HPDE6-E6E7 (cell line): Measurements from ENCODE around the gene RETN.
A peak's percentile ranks its signal among the peaks of the same experiment; 100 is the strongest.

Experiments used
- DNase-seq: peaks from one replicate; pipeline ENCODE4 v3.0.0; 2011; ENCODE audit warnings: missing footprints; ENCODE audit errors: extremely low spot score

The RETN gene

GRCh38 chr19:7668842-7669241 is at the start of gene RETN:
Gene RETN (plus strand): TSS chr19:7669049. CDS start chr19:7669327, 278 bp downstream.
- no peak for DNase-seq

GRCh38 chr19:7619671-7620441 is 49.0 kb upstream of the RETN start:
- DNase-seq, result no peak

GRCh38 chr19:7620442-7621412 is 48.1 kb upstream of the RETN start:
- DNase-seq, result no peak

GRCh38 chr19:7622933-7623685 is 45.7 kb upstream of the RETN start:
- DNase-seq, result no peak

GRCh38 chr19:7623725-7624603 is 44.9 kb upstream of the RETN start:
- no peak for DNase-seq

- no peak for DNase-seq
These were observed 44.0 kb upstream of the RETN start for GRCh38 chr19:7624810-7625209.

- no peak for DNase-seq
These were observed 43.0 kb upstream of the RETN start for GRCh38 chr19:7625763-7626372.

GRCh38 chr19:7627166-7627565 is 41.7 kb upstream of the RETN start:
- no peak for DNase-seq

- DNase-seq, result no peak
These were observed 40.1 kb upstream of the RETN start for GRCh38 chr19:7628589-7629311.

- DNase-seq, result peak; percentile 99
These were observed 39.3 kb upstream of the RETN start, which contains the start of the genes PET100 and XAB2 for GRCh38 chr19:7629347-7630054. Gene PET100 (plus strand): TSS chr19:7629793. CDS start chr19:7629834, 41 bp downstream. Gene XAB2 (minus strand): TSS chr19:7629545. CDS start chr19:7629527, 18 bp downstream.

GRCh38 chr19:7631577-7631976 is 37.3 kb upstream of the RETN start:
- DNase-seq, result no peak

GRCh38 chr19:7632340-7633203 is 36.3 kb upstream of the RETN start:
- DNase-seq, result no peak

- no peak for DNase-seq
These were observed 35.2 kb upstream of the RETN start, which contains the start of gene PCP2 for GRCh38 chr19:7633698-7634097. Gene PCP2 (minus strand): TSS chr19:7633719. CDS start chr19:7633457, 262 bp downstream.

GRCh38 chr19:7635670-7636069 is 33.2 kb upstream of the RETN start:
- DNase-seq, result no peak

GRCh38 chr19:7636317-7636690 is 32.5 kb upstream of the RETN start:
- no peak for DNase-seq

- peak; percentile 82 for DNase-seq
These were observed 32.0 kb upstream of the RETN start, which contains the start of gene STXBP2 for GRCh38 chr19:7636691-7637373. Gene STXBP2 (plus strand): TSS chr19:7637110. CDS start chr19:7637150, 40 bp downstream.
